Stimulated activated naive CD8-positive, alpha-beta T cell treated with anti-CD3 and anti-CD28 coated beads, Interleukin-15, Interleukin-2, amounts not matched to agents 100 U/mL and 50 U/mL, for 24 hours (primary cell): ENCODE results near the gene WNT3A.
A peak's percentile ranks its signal among the peaks of the same experiment; 100 is the strongest.

ENCODE experiments used
- ATAC-seq: fragments of 150-1000 bp; cut with Tn5 transposase; one replicate; pipeline ENCODE4 v1.10.0; 2021
- DNase-seq: peaks from one replicate; pipeline ENCODE4 v3.0.0; 2021

Gene WNT3A

GRCh38 chr1:228101614-228101993 lies 94.8 kb downstream of the WNT3A start:
- DNase-seq (peak; percentile 22), ATAC-seq (no peak)

- peak; percentile 42 for ATAC-seq
- DNase-seq: peak; percentile 65
These were observed 95.4 kb downstream of the WNT3A start for GRCh38 chr1:228101994-228102790.

GRCh38 chr1:228102791-228103620 lies 96.2 kb downstream of the WNT3A start, which contains the start of gene C1orf35:
Gene C1orf35 (minus strand): TSS chr1:228103325. CDS start chr1:228103227, 98 bp downstream.
- ATAC-seq (peak; percentile 83), DNase-seq (peak; percentile 97)

DNA sequence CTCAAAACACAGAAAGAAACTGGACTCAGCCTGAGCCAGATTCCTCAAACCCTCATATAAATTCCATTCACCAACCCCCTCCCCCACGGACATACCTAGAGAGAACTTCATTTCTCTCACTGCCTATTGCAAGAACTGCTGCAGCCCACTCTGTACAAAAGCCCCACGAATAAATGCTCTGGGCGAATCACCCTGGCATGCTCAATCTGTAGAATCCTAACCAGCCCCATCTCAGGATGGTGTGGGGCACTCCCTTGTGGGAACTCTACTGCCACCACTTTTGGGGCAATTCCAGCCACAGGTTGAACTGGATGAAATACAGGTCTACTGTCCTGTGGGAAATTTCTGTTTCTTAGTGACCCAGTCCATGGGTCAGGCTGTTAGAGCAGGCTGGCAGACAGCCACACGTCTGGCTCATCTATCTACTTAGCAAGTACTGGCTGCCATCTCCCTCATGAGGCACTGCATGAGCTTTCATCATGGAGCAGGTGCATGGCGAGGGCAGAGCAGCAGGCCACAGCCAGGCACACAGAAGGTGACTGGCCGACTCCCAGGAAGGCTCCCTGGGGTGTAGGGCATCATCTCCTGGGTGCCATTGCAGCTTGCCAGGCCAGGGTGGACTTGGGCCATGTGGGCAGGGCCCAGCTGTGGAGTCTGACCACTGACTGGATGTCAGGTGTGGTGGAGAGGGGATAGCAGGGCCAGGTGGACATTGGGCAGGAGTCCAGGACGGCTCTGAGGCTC lies 97.9 kb downstream of the WNT3A start:
- ATAC-seq (no peak), DNase-seq (peak; percentile 4)

GRCh38 chr1:228105270-228105995 lies 98.6 kb downstream of the WNT3A start:
- DNase-seq (no peak), ATAC-seq (no peak)

- no peak for ATAC-seq
- no peak for DNase-seq
These were observed 99.4 kb downstream of the WNT3A start for GRCh38 chr1:228105996-228106799.

DNA sequence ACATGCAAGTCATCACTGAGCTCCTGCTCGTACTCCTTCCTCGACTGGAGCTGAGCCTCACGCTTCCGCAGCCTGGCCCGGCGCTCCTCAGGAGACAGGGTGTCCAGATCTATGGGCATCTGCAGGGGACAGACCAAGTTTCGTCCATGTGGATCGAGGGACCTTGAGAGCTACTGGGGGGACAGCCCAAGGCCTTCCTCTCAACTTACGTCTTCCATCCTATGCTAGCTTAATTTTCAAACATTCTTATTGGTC lies 99.9 kb downstream of the WNT3A start:
- DNase-seq (no peak), ATAC-seq (no peak)

GRCh38 chr1:228107636-228108035 lies 100.8 kb downstream of the WNT3A start:
- ATAC-seq (no peak), DNase-seq (no peak)

GRCh38 chr1:228108055-228108690 lies 101.4 kb downstream of the WNT3A start:
- DNase-seq: no peak
- ATAC-seq: no peak

DNA sequence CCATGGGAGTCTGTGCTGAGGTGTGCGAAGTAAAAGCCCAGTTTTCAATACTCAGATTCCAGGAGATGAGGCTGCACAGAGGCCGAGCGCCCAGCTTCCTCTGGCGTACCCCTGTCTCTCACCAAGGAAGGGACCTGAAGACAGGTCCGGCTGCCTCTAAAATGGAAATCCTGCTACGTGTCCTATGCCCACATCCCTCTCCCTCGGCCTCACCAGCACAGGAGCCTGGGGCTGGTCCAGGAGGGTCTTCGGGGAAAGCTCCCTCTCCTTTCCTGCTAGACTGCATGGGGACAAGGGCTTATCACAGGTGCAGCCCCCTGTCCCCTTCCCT lies 101.9 kb downstream of the WNT3A start:
- ATAC-seq (no peak), DNase-seq (no peak)

DNA sequence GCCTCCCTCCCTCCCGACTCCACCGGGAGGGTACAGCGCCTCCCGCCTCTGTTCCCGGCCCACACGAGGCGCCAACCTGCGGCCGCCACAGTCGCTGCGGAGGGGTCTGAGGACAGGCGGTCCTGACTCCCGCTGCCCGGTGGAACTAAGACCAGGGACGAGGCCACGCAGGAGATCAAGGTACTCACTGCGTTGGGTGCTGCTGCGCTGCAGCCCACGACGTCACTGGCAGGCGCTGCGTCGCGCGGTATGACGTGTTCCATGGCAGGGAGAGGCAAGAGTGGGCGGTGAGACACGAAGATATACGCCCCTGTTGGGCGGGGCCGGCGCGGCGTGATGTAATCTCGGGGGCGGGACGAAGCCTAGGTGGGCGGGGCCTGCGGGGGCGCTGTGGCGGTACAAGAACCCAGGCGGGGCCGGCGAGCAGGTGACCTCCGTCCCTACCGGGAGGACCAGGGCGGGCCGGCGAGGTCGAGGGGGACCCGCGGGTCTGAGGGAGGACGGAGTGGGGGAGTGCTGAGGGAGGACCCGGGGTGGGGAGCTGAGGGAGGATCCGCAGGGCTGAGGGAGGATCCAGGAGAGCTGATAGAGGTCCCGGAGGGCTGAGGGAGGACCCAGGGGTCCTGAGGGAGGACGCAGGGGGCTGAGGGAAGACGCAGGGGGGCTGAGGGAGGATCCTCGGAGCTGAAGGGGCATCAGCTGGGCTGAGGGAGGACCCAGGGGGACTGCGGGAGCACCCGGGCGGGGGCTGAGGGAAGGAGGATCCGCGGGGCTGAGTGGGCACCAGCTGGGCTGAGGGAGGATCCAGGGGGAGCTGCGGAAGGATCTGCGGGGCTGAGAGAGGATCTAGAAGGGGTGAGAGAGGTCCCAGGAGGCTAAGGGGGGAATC lies 102.5 kb downstream of the WNT3A start, which contains the start of gene MRPL55:
Gene MRPL55, minus strand, starts transcription at position 227 of the 889 bp plus-strand sequence. CDS start 1,039 bp downstream, outside the sequence.
- DNase-seq: peak; percentile 99
- ATAC-seq: peak; percentile 93

GRCh38 chr1:228109962-228110488 lies 103.2 kb downstream of the WNT3A start:
- ATAC-seq (no peak), DNase-seq (no peak)

DNA sequence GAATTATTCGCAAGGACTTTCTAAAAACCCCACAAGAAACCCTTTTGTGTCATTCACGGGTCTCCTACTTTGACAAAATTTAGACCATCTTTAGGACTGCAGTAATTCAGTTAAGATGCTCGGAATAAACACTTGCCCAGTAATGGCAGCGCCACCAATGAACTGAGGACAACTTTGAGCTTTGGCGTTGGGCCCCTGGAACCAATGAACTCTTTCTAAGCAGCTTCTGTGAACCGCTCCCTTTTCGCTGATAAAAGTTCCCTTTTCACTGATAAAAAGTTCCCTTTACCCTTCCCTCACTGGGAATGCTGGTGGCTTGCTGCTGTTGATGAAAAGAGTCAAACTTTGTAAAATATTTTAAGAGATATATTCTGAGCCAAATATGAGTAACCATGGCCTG lies 103.8 kb downstream of the WNT3A start:
- no peak for ATAC-seq
- no peak for DNase-seq
